ENCODE results near the gene MAML2.

Gene MAML2

GRCh38 chr11:96356848-96357247, 13.9 kb upstream of the MAML2 start:
- no peak overlapping the region for H3K27ac ChIP-seq
- TF ChIP-seq ZFX (IDR thresholded peaks at IDR 0.05; ENCODE audit: borderline replicate concordance) (no peak), CTCF (IDR thresholded peaks at IDR 0.05) (no peak)

GRCh38 chr11:96342014-96342960, 708 bp downstream of the MAML2 start:
- no peak for TF ChIP-seq CTCF (IDR thresholded peaks at IDR 0.05)
- no peak for TF ChIP-seq ZFX (IDR thresholded peaks at IDR 0.05; ENCODE audit: borderline replicate concordance)

GRCh38 chr11:96341211-96342013, 1.6 kb downstream of the MAML2 start:
- no peak for TF ChIP-seq CTCF (IDR thresholded peaks at IDR 0.05)
- TF ChIP-seq ZFX (IDR thresholded peaks at IDR 0.05; ENCODE audit: borderline replicate concordance): no peak
- no peak overlapping the region for H3K27ac ChIP-seq

More at GRCh38 chr11:96342014-96342960, 708 bp downstream of the MAML2 start:
- H3K27ac ChIP-seq: no peak overlapping the region

GRCh38 chr11:96340555-96340885, 2.5 kb downstream of the MAML2 start:
- no peak for TF ChIP-seq ZFX (IDR thresholded peaks at IDR 0.05; ENCODE audit: borderline replicate concordance)
- no peak for TF ChIP-seq CTCF (IDR thresholded peaks at IDR 0.05)
- H3K27ac ChIP-seq: no peak overlapping the region

- no peak overlapping the region for H3K27ac ChIP-seq
- TF ChIP-seq ZFX (IDR thresholded peaks at IDR 0.05; ENCODE audit: borderline replicate concordance) (no peak), CTCF (IDR thresholded peaks at IDR 0.05) (no peak)
Measured at GRCh38 chr11:96339706-96340554, 3.1 kb downstream of the MAML2 start.

GRCh38 chr11:96338910-96339705, 3.9 kb downstream of the MAML2 start:
- H3K27ac ChIP-seq: no peak overlapping the region
- TF ChIP-seq CTCF (IDR thresholded peaks at IDR 0.05) (no peak), ZFX (IDR thresholded peaks at IDR 0.05; ENCODE audit: borderline replicate concordance) (no peak)

Measured in 22Rv1 (cell line).